ENCODE data around the gene CCDC85B. TPM values are rescaled to one million over a fixed set of nuclear protein-coding genes. Genes with fewer than 3 reads are reported as not detected.

CCDC85B gene
- total and polyA plus RNA-seq, 2 of the 8 experiments (the other 6 are each of a cell fraction or from before 2014, with no cell fraction given) = 19.8 to 30.8 TPM

- no peak overlapping the region; the same call in 1 of the 2 replicates for H2AFZ ChIP-seq (ENCODE audit: low read length)
- H2BK120ac ChIP-seq (replicated peaks; ENCODE audit: low read depth, low read length) = no peak overlapping the region
- ChIA-PET CTCF (ENCODE audit: partially characterized antibody) (interaction anchor here (0.7 to 2.9 kb wide), 26 partner anchors 8 to 112 kb away, joined by 3 to 19 read pairs (median 6); partner anchors contain the start of genes CCDC85B and FIBP), POLR2A (ENCODE audit: partially characterized antibody) (interaction anchor here (0.8 to 2.7 kb wide), 13 partner anchors 9 to 73 kb away, joined by 3 to 12 read pairs (median 6); partner anchors contain the start of genes C11orf68, CCDC85B, CFL1 and FIBP)
- no peaks in the 10 kb centered on the region for H3K79me2 ChIP-seq (ENCODE audit: control insufficient read depth in 1 of 2, insufficient read depth in 2 of 2, low read length in 2 of 2)
- DNase-seq (ENCODE audit: low read depth in 1 of 2, low spot score in 2 of 2) = peak in 1 of 2 experiments; percentile 60
- 54% methylated on average over 9 of the region's 9 CpGs; no CpG with 5 or more reads in 1 of the 2 experiments for WGBS, 2 experiments (ENCODE audit: extremely low coverage in 1 of 2, insufficient coverage in 1 of 2, insufficient read length in 1 of 2, insufficient replicate concordance in 2 of 2, low coverage in 1 of 2, low lambda C conversion rate in 2 of 2, missing lambda C conversion rate in 1 of 2)
- H2BK5ac ChIP-seq (ENCODE audit: low read depth, low read length) = no peak overlapping the region; the same call in 1 of the 2 replicates
- no peak overlapping the region for H3K4ac ChIP-seq (replicated peaks; ENCODE audit: insufficient read length, low read depth, low read length)
- no peaks in the 10 kb centered on the region for H3K36me3 ChIP-seq (ENCODE audit: control insufficient read depth in 2 of 4, insufficient read depth in 4 of 4, low read length in 3 of 4)
- no peak overlapping the region for H4K8ac ChIP-seq (ENCODE audit: extremely low read depth, insufficient read depth, low read length)
- no peak overlapping the region for H4K5ac ChIP-seq (ENCODE audit: insufficient read length, low read depth, low read length)
- no peak overlapping the region for H3K4me3 ChIP-seq (ENCODE audit: extremely low read depth in 1 of 4, insufficient read depth in 2 of 4, low read depth in 3 of 4, low read length in 4 of 4)
- H3K18ac ChIP-seq (ENCODE audit: extremely low read depth, low read length) = no peak overlapping the region
- no peak overlapping the region for H2BK12ac ChIP-seq (ENCODE audit: low read depth, low read length)
- no peak overlapping the region for H3K23ac ChIP-seq (ENCODE audit: insufficient read length)
- no peak for FAIRE-seq
- peak overlapping the region in 1 of 2 experiments; percentile 25; a peak in 1 of 4 replicates for H3K4me2 ChIP-seq (ENCODE audit: insufficient read depth in 1 of 2, low read depth in 2 of 2, low read length in 2 of 2)
- no peaks in the 10 kb centered on the region for H3K23me2 ChIP-seq (ENCODE audit: low read depth, low read length)
- H3K14ac ChIP-seq (ENCODE audit: insufficient read length) = no peak overlapping the region
- H2BK15ac ChIP-seq (ENCODE audit: low read length) = no peak overlapping the region
- H3K4me1 ChIP-seq (replicated peaks in 1 of 4; ENCODE audit: control insufficient read depth in 3 of 4, insufficient read depth in 4 of 4, low read length in 3 of 4) = peaks cover 2 to 8% (median 4%) of the 10 kb centered on the region in 4 experiments; a peak in 5 of 7 replicates
- H3K27me3 ChIP-seq (replicated peaks in 1 of 4; ENCODE audit: control insufficient read depth in 3 of 4, extremely low read depth in 1 of 4, insufficient read depth in 3 of 4, low read length in 3 of 4) = no peaks in the 10 kb centered on the region
- H3K79me1 ChIP-seq (ENCODE audit: low read depth, low read length) = no peaks in the 10 kb centered on the region
- H4K91ac ChIP-seq (replicated peaks; ENCODE audit: insufficient read length, low read length) = no peak overlapping the region
- H2BK20ac ChIP-seq (ENCODE audit: low read length) = no peak overlapping the region
- H3K9ac ChIP-seq (replicated peaks in 1 of 4; ENCODE audit: extremely low read depth in 1 of 4, low read depth in 3 of 4, low read length in 3 of 4) = no peak overlapping the region
- no peaks in the 10 kb centered on the region for H3K9me3 ChIP-seq (ENCODE audit: insufficient read depth in 2 of 2, low read depth in 1 of 2, low read length in 1 of 2)
- H4K20me1 ChIP-seq (replicated peaks in 1 of 2; ENCODE audit: control insufficient read depth in 1 of 2, insufficient read depth in 2 of 2, low read length in 2 of 2) = no peaks in the 10 kb centered on the region
- H2AK5ac ChIP-seq (ENCODE audit: low read depth, low read length) = no peak overlapping the region
- no peak overlapping the region for H3K56ac ChIP-seq (replicated peaks; ENCODE audit: insufficient read length, low read depth, low read length)
- H3K27ac ChIP-seq (ENCODE audit: low read depth, low read length) = no peak overlapping the region
- TF ChIP-seq USF2 (IDR thresholded peaks at IDR 0.05; ENCODE audit: low read length) (peak; percentile 81), ATF3 (IDR thresholded peaks at IDR 0.05; ENCODE audit: insufficient read depth, low read depth, low read length) (peak; percentile 90), BACH1 (IDR thresholded peaks at IDR 0.05; ENCODE audit: low read length) (no peak), SIN3A (conservative IDR thresholded peaks at IDR 0.05 in 1 of 2, IDR thresholded peaks at IDR 0.05 in 1 of 2; ENCODE audit: low read depth in 1 of 2, low read length in 2 of 2) (no peak), CTCF (IDR thresholded peaks at IDR 0.05; ENCODE audit: control extremely low read depth in 1 of 3, insufficient read depth in 1 of 3, low read depth in 1 of 3, low read length in 3 of 3) (peak in 1 of 3 experiments; percentile 31; a peak in 1 of 4 replicates), PHF8 (conservative IDR thresholded peaks at IDR 0.05; ENCODE audit: low read depth, low read length) (no peak), EGR1 (IDR thresholded peaks at IDR 0.05; ENCODE audit: borderline replicate concordance, low read depth, low read length) (no peak), CHD1 (IDR thresholded peaks at IDR 0.05; ENCODE audit: low read depth, low read length) (no peak), CREB1 (IDR thresholded peaks at IDR 0.05) (no peak)
Observed at GRCh38 chr11:65932558-65932919, 42.1 kb downstream of the CCDC85B start.

Data from H1 (cell line).